ENCODE results near the gene COL8A2.

COL8A2 gene

GRCh38 chr1:36053978-36054377, 71.0 kb downstream of the COL8A2 start:
- no peak for DNase-seq (ENCODE audit: low spot score)

- no peak for DNase-seq (ENCODE audit: low spot score)
Observed at GRCh38 chr1:36051821-36052220, 73.2 kb downstream of the COL8A2 start.
